Measurements from ENCODE around the gene AZIN2.

Gene AZIN2

DNA sequence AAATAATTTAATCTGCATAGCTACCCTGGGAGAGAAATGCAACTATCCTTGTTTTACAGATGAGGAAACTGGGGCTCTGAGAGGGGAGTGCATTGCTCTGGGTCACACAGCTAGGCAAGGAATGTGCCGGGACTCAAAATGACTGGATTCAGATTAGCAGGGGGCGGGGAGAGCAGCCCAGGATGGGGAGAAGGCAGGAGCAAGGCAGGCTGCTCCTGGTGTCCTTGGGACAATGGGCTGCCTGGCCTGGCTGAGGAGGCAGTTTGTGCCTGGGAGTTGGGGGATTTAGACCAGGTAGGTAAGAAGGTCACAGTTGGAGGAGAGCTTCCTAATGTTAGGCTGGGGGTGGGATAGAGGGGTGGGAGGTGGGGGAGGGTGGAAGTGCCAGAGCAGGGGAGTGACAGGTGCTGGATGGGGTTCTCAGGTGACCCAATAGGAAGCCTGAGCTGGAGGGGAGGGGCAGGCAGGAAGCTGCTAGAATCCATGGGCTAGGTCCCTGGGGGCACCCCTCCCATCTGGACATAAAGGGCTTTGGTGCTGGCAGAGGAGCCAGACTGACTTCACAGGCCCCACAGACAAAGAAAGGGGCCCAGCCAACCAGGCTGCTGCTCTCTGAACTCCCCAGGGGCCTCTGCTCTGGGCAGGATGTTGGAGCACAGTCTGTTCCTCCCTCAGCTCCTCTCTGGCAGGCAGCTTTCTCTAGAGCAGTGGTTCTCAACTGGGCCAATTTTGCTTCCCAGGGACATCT lies 71.9 kb downstream of the AZIN2 start:
- ChIA-PET CTCF (interaction anchor here (0.8 to 1.0 kb wide), 2 partner anchors 26 to 65 kb away, joined by 3 to 7 read pairs; no protein-coding TSS in a partner anchor), POLR2A (no interaction called here)
- TF ChIP-seq, protein P1, sequence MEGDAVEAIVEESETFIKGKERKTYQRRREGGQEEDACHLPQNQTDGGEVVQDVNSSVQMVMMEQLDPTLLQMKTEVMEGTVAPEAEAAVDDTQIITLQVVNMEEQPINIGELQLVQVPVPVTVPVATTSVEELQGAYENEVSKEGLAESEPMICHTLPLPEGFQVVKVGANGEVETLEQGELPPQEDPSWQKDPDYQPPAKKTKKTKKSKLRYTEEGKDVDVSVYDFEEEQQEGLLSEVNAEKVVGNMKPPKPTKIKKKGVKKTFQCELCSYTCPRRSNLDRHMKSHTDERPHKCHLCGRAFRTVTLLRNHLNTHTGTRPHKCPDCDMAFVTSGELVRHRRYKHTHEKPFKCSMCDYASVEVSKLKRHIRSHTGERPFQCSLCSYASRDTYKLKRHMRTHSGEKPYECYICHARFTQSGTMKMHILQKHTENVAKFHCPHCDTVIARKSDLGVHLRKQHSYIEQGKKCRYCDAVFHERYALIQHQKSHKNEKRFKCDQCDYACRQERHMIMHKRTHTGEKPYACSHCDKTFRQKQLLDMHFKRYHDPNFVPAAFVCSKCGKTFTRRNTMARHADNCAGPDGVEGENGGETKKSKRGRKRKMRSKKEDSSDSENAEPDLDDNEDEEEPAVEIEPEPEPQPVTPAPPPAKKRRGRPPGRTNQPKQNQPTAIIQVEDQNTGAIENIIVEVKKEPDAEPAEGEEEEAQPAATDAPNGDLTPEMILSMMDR (IDR thresholded peaks at IDR 0.05; ENCODE audit: insufficient read depth, low read length, missing control alignments), result no peak
- no peak for DNase-seq (ENCODE audit: low read depth, low spot score)
- no peak overlapping the region for H3K4me3 ChIP-seq (ENCODE audit: low read depth, low read length)

DNA sequence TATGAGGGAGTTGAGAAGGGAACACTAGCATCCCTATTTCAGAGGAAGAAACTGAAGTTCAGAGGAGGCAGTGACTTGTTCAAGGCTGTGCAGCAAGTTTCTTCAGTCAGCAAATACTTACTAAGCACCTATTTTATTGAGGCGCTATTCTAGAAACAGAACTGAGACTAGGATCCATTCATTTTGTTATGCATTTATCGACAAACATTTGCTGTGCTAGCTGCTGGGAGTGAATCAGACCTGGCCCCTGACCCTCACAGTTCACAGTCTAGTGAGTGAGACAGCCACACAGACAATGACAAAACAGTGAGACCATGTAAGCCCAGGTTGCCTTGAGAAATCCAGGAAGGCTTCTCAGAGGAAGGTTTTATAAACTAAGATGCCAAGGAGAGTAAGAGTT lies 72.7 kb downstream of the AZIN2 start:
- TF ChIP-seq, protein P1 (IDR thresholded peaks at IDR 0.05; ENCODE audit: insufficient read depth, low read length, missing control alignments), result no peak
- H3K4me3 ChIP-seq (ENCODE audit: low read depth, low read length), result no peak overlapping the region
- ChIA-PET CTCF (no interaction called here), POLR2A (no interaction called here)
- no peak for DNase-seq (ENCODE audit: low read depth, low spot score)

DNA sequence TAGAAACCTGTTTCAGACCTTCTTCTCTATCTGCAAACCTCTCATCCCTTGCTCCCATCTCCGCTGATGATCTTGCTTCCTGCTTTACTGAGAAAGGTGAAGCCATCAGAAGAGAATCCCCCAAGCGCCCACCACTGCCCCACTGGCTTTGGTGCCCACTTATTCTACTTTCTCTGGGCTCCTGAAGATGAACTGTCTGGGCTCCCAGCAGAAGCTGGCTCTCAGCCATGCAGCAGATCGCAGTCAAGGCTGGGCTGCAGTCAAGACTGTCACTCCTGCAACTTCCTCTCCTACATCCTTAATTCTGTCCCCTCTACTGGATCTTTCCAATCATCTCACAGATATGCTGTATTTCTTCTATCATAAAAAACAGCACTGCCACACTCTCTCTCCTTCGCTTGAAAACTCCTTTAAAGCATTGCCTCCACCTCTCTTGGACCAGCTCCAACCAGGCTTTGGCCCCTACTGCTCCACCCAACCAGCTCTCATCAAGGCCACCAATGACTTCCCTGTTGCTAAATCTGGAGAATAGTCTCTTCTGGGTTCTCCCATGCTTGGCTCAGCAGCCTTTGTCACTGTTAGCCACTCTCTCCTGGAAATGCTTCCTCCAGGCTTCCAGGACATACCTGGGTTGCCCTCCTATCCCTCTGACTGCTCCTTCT lies 75.1 kb downstream of the AZIN2 start:
- TF ChIP-seq, protein P1 (IDR thresholded peaks at IDR 0.05; ENCODE audit: insufficient read depth, low read length, missing control alignments), result no peak
- no peak overlapping the region for H3K4me3 ChIP-seq (ENCODE audit: low read depth, low read length)
- DNase-seq (ENCODE audit: low read depth, low spot score), result no peak
- CTCF ChIA-PET, result no interaction called here
- POLR2A ChIA-PET, result no interaction called here

DNA sequence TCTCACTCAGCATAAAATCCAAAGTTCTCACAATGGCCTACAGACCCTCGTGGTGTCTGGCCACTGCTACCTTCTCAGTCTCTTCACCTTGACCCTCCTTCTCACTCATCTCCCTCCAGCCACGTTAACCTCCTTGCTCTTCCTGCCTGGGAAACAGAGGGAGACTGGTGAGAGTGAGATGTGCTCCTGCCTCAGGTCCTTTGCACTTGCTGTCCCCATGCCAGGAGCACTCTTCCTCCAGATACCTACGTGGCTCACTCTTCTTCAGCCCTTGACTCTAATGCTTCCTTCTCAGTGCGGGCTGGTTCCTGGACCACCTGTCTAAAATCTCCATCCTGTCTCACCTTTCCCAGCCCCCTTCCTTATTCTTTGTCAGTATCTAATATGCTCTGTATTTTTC lies 76.2 kb downstream of the AZIN2 start:
- H3K4me3 ChIP-seq (ENCODE audit: low read depth, low read length), result no peak overlapping the region
- ChIA-PET POLR2A (no interaction called here), CTCF (no interaction called here)
- no peak for DNase-seq (ENCODE audit: low read depth, low spot score)
- TF ChIP-seq, protein P1 (IDR thresholded peaks at IDR 0.05; ENCODE audit: insufficient read depth, low read length, missing control alignments), result no peak

DNA sequence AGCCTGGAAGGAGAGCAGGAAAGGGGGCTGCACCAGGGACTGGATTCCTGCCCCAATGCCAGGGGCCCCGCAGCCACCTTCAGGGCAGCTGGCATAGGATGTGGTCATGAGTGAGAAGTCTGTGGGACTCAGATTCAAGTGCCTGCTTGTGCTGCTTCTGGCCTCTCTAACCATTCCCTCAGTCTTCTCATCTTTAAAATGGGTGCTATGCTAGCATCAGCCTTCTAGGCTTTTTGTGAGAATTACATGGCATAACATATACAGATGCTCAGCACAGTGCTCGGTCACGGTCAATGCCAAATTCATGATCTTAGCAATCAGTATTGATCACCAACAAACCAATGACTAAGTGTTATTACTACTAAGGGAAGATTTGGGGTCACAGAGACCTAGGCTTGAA lies 77.4 kb downstream of the AZIN2 start:
- ChIA-PET CTCF (interaction anchor here (0.8 kb wide), 1 partner anchor 10 kb away, joined by 3 read pairs; no protein-coding TSS in a partner anchor), POLR2A (no interaction called here)
- DNase-seq (ENCODE audit: low read depth, low spot score), result no peak
- no peak overlapping the region for H3K4me3 ChIP-seq (ENCODE audit: low read depth, low read length)
- TF ChIP-seq, protein P1 (IDR thresholded peaks at IDR 0.05; ENCODE audit: insufficient read depth, low read length, missing control alignments), result no peak

DNA sequence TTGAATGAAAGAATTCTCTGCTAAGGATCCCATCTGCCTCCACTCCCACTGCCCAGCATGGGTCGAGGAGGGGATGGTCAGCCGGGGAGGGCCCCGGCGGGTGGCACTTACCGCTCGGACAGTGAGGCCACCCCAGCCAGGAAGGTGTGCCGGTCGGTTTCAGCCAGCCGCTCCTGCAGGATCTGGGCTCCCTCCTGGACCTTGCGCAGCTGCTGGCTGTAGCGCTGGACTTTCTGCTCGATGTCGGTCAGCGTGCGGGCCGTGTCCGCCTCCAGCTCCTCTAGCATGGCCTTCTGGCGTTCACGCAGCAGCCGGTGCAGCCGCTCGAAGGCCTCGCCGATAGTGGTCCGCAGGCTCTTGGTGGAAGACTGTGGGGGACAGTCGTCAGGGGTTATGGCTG lies 78.6 kb downstream of the AZIN2 start:
- no peak for DNase-seq (ENCODE audit: low read depth, low spot score)
- TF ChIP-seq, protein P1 (IDR thresholded peaks at IDR 0.05; ENCODE audit: insufficient read depth, low read length, missing control alignments), result no peak
- ChIA-PET CTCF (interaction anchor here (1.0 to 4.0 kb wide), 2 partner anchors 13 to 136 kb away, joined by 4 to 17 read pairs; no protein-coding TSS in a partner anchor), POLR2A (no interaction called here)
- H3K4me3 ChIP-seq (ENCODE audit: low read depth, low read length), result no peak overlapping the region

Data from AG04449 (cell line).